Middle frontal gyrus (tissue), 1 donor: ENCODE results near the gene ASAP2.
A peak's percentile ranks its signal among the peaks of the same experiment; 100 is the strongest.
"Not testable (repeated sequence)": the region's sequence is repeated elsewhere in the genome, so short reads cannot be mapped to it uniquely, and the experiment has no call there.

ENCODE experiments used
- DNase-seq: peaks from one replicate; pipeline ENCODE4 v3.0.0-alpha.2; 2015; ENCODE audit warnings: low spot score; ENCODE audit errors: extremely low spot score

Gene ASAP2

DNA sequence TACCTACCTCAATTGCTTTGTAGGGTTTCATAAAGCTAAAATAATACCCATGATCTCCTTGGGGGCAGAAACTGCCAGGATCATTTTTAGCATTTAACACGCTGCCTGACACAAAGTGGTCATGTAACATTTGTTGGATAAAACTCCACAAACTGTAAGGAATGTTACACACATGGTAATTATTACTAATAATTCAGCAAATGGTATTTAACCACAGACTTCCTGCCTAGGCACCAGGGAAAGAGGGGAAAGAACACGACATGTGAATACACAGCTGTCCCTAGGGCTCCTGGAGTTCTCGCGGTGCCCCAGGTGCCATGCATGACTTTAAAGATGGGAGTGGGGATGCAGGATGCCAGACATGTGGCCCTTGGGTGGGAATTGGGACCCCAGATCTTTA lies 43.5 kb downstream of the ASAP2 start:
- no peak for DNase-seq

DNA sequence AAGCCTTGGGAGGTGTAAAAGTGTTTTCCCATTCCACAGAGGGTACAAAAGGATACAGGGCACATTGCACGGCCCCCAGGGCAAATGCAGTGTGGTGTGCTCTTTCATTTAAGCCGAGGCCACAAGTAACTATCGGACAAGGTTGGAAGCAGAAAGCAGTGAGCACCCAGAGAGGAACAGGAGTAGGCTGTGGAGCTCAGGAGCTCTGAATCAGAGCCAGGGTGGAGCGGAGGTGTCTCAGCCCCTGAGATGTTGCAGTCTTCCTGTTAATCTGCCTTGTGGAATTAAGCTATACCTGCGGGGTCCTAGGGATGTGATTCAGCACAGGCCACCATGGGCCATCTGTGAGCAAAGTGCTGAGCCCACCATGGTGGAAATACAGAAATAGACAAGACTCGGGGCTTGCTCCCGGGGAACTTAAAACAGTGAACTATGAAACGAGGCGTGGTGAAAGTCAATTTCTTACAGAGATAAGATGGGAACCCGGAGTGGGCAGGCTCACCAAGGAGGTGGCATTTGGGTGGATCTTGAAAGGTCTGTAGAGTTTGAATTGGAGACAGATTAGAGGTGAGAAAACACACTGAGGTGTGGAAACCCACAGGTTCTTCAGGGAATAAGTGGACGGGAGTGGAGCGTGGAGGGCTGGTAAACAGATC lies 44.0 kb downstream of the ASAP2 start:
- no peak for DNase-seq

DNA sequence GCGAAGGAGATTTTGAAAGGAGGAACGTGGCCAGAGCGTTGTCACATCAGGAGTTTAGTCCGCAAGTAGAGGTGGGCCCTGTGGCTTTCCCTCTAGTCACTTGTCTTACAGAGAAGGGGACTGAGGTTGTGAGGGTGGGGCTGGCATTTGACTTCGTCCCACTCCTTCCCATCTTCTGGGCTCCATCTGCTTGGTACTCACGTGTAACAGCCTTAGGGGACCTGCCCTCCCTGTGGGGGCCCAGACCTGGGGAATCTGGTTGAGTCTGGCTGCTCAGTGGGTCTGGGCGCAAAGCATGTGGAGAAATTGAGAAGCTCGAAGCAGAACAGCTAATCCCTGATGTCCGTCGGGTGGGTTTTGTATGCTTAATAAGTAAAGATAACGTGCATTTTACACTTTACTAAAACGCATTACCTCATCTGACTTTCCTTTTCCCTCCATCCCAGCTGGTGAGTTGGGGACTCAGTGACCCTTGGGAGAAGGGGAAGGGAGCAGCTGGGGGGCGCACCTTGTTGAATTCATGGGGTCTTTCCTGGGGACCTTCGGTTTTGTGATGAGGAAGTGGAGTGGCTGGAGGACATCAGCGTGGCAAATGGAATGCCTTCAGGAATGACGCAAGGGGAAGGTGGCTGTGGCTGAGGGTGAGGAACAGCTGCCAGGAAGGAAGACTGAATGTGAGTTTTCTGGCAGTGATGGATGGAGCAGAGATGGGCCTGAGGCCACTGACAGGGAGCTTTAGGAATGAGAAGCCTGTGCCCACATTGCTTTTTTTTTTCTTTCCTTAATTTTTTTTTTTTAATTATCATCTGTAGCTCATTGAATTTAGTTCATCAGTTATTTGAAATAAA lies 44.8 kb downstream of the ASAP2 start:
- no peak for DNase-seq

DNA sequence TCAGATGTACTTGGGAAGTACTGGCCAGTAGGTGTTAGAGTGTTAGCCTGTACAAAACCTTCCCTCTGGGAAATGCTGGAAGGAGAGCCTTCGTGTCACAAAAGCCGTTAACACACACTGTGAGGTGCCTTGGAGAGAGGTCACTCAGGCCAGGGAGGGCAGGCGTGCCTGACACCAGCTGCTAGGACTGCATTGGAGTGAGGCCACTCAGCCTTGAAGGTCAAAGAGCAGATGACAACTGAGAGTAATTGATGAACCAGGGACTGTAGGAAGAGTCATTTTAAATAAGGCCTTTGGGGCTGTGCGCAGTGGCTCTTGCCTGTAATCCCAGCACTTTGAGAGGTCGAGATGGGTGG lies 45.4 kb downstream of the ASAP2 start:
- DNase-seq: no peak

DNA sequence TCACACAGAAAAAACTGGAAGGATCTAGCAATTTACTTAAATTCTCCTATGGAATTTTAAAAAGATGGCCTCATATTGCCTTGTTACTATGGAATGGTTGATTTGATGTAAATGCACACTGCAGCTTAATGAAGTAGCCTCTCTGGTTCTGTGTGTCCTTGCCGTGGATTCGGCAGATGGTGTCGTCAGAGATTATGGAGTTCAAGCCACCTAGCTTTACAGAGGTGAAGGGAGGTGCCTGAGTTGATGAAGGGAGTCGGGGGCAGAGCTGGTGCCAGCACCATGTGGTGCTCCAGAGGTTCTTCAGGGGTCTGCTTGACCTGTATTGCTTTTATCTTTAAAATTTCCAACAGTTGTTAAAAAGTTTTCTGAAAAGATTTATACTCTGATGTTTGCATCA lies 48.8 kb downstream of the ASAP2 start:
- DNase-seq: no peak

DNA sequence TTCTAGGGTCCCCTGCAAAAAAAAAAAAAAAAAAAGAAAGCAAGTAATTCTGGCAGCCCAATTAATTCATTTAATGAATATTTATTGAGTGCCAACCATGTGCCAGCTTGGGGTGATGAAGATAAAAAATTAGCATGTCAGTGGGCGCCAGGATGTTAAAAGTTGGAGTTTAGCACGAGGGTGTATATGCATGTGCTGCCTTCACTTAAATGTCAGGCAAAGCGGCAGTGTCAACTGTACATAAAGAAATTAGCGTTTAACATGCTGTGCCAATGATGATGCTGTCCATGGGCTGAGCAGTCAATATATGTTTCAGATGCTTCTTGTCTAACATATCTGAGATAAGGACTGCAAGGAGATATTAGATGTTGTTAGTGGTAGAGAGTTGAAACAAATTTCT lies 49.5 kb downstream of the ASAP2 start:
- DNase-seq: no peak

DNA sequence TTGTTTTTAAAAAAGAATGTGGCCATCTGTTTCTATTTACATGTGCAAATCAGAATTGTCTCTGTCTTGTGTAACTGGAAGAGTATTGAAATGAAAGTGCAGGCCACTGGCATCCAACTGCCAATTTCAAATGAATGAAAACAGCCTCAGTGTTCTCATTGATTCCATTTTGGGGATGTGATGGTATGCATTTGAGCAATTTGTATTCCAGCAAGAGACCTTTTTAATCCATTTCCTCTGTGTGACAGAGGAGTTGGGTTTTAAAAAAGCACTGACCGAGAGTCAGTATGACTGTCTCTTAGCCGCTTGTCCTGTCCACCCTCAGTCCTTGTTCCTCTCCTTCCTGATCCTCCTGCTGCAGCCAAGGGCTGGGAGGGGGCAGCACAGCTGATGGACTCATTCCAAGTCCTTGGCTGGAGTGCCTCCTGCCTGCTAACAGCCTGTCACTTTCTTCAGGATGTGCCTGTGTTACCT lies 50.0 kb downstream of the ASAP2 start:
- peak; percentile 45 for DNase-seq

DNA sequence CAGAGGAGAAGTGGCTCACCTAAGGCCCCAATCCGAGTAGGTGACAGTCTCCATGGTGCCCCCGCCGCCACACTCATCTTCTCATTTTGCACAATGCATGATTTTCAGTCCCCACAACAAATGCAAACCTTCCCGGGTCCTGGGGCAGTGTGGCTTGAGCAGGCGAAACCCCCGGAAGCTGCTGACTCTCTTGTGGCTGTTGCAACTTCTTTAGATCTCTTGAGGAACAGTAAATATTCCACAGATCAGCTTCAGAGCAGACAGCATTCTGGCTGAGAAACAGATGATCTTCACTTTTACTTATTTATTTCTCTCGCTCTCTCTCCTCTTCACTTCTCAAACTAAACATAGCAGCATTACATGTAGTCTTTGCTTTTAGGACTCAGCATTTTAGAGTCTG lies 51.9 kb downstream of the ASAP2 start:
- DNase-seq: no peak

DNA sequence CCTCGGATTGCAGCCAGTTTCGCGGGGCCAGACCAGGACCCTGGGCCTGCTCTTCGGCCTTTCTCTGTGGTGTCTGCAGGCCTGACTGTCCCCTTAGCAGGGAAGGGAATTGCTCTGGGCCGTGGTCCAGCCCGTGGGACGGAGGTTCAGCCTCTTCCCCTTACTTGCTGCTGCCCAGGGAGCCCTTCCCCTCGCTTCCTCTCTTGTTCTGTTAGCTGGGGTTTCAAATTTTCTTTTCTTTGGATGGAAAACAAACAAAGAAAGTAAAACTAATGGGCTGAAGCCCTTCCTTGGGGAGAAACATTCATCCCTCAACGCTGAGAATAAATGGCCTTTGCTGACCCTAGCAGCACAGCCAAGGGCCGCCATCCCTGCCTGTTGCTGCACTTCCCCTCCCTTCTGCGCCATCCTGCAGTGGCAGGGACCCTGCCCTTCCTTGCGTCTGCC lies 52.4 kb downstream of the ASAP2 start:
- no peak for DNase-seq

DNA sequence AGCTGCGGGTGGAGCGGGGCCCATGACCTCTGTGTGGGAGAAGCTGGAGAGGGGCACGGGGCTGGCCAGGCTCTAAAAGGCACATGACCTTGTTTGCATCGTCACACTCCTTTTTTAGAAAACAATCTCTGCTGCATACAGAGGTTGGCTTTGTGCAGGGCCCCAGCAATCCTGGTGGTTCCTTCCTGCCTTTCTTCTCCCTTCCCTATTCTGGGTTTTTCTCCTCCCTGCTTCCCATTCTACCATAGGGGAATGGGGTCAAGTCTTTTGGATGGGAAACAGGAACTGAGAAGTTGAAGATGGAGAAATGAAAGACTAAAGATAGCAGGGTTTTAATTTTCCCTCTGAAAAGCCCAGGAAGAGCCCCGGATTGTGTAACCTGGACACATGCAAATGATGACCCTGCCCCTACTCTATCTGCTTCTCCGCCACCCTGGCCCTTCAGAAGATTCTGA lies 53.9 kb downstream of the ASAP2 start:
- no peak for DNase-seq

DNA sequence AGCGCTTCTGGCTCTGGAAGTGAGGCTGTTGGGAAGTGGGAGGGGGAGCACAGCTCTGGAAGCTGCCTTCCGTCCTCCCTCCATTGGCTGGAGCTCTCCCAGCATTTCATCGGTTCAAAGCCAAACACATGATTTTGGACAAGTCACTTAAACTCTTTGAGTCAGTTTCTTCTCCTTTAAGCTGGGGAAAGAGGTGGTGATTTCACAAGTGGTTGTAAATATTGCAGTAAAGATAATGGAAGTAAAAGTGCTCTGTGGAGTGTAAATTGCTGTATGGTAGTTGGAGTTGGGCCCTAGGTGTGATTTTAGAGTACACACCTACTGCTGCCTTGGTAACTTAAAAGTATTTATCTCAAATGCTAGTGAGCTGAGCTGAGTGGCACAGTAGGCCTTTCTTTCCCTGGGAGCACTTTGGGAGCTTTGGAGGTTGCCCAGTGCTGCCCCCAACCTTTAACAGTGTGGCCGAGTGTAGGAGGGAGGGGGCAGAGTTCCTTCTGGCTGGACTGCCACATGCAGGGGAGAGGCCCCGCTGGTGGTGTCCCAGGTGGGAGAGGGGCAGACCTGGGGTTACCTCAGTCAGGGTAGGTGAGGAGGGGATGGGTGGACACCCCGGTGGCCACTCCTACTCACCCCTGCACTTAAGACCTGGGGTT lies 54.7 kb downstream of the ASAP2 start:
- no peak for DNase-seq

DNA sequence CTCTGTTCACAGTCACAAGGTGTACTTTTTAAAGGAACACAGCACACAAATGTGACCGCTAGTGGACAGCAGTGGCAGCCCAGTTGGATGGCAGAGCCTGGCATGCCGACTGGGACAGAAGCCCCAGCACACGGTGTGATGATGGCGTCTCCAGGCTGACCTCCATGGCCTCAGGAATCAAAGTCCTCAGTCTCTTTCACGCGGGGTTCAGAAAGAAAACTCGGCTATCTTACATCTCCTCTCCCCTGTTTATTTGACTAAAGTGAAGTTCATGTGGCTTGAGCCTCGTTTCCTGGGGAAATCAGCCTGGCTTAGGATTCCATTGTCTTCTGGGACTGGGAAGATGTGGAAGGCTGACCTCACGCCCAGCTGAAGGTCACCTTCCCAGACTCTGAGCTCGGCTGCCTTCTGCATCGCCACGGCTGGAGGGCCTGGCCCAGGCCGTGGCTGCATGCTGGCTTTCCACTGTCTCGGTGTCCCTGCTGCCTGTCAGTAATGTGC lies 56.1 kb downstream of the ASAP2 start:
- no peak for DNase-seq

DNA sequence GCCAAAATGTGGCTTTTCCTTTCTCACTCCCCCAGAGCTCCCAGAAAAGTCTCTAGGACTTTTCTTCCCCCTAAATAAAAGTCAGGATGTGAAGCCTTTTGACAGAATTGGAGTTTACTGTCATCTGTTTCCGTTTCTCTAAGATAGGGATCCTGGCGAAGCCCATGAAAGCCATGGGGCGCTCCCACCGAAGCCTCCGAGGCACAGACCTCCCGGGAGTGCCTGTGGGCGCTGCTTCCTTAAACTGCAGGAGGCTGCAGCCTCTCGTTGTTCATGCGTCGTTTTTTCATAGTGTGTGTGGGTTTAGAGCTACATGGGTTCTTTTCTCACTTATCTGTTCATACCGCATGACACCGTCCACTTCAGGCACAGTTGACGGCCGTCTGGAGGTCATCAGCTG lies 56.8 kb downstream of the ASAP2 start:
- DNase-seq: peak; percentile 6

DNA sequence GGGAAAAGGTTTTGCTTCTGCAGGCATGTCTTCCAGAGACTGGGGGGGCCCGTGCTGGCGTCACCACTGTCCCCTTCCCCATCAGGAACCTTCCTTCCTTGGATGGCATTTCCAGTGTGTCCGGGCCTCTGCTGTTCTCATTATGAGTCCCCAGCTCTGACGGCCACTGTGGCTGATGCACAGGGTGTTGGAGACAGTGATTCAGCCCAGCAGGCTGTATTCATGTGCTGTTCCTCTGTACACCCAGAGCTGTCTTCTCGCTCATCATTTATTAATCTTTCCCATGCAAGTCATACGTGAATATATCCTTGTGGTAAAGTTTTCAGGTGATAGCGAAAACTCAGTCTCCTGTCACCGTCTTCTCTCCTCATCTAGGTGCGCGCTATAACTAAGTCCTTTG lies 57.7 kb downstream of the ASAP2 start:
- DNase-seq: no peak

DNA sequence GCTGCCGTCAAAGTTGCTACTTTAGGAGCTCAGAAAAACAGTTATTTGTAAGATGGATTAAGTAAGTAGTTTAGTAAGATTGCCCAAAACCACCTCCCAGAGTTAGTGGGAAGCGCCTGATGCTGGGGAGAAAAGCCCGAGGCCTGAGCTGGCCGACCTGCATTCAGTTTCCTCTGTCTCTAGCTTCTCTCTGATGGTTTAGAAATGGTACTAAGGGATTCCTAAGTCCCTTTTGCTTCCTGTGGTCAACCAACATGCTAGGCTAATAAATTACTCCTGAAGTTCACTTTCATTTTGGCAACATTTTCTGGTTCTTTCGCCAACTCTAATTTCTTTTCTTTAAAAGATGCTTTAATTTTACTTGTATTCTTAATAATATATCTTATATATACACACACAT lies 60.1 kb downstream of the ASAP2 start:
- no peak for DNase-seq

DNA sequence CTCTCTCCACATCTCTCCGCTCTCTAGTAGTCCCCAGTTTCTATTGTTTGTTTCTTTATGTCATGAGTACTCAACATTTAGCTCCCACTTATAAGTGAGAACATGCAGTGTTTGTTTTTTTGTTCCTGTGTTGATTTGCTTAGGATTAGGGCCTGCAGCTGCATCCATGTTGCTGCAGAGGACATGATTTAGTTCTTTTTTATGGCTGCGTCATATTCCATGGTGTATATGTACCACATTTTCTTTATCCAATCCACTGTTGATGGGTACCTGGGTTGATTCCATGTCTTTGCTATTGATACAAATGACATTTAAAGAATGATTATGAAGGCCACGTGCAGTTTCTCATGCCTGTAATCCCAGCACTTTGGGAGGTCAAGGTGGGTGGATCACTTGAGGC lies 60.7 kb downstream of the ASAP2 start:
- DNase-seq: not testable (repeated sequence)

DNA sequence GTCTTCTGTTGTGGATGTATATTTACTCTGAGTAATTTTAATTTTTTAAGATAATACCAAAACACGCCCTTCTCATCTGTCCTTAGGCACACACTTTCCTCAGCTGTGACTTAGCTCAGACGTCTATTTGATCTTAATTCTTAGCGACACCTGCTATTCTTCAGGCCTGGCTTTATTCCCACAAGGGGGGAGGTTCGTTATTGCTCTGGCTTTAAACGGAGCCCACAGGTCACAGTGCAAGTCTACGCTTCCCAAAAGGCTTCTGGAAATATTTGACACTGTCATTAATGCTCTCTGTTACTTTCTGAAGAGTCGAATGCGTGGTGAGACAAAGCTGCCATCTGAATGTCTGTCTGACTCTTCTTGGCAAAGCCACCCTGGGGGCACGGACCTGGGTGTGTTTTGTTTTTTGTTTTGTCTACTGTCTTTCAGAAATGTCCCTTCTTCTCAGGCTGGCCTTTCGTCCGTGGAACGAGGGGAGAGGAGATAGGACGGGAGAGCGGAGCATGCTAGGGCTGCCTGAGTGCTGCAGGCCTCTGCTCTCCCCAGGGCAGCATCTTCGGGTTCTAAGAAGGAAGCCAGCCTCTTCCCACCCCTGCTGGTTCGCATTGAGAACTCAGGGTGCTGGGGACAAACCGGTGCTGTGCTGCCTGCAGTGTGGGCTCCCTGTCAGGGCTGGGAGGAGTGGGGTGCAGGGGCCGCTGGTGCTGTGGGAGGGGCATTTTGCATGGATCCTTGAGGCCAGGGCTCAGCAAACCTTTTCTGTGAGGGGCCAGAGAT lies 61.9 kb downstream of the ASAP2 start:
- DNase-seq: no peak

DNA sequence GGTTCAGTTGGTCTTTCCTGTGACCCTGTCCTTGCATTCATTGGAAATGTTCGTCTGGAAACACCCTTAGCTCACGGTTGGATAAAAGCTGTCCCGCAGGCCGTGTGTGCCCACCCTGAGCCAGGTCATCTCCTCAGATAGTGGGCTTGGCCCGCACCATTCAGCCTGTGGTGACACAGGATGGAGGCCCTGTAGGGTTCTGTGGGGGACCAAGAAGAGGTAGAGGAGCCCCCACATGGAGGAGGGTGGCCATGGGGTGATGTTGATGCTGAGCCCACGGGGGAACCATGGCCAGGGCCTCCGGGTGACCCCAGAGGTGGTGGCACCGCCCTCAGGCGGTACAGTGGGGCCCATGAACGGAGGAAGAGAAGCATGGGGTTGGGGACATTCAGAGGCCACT lies 62.7 kb downstream of the ASAP2 start:
- no peak for DNase-seq

DNA sequence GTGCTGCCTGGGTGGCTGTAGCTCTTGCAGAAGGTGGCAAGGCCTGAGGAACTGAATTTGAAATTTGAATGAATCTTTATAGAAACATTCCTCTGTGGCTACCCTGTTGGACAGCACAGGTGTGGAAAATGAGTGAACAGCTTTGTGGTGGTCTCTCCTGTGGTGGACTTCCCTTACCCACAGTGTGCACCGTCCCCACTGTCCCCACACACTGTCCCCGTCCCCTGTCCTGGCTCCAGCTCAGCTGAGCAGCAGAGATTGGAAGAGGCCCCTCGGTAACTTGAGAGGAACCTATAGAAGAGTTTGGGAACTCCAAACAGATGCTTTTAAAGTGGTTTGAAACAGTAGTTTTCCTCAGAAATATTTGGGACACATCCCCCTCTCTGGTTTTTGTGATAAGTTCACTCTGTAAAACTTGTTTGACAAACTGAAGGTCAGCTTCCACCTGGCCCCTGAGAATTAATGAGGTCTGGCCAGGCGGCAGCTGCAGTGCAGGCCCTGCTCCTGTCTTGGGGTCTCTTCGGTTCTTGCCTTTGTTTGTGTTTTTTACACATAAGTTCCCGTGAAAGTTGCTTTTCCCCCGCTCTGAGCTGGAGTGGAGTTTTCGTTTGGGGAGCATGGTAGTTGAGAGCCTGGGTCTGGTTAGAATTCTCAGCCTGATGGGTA lies 63.2 kb downstream of the ASAP2 start:
- no peak for DNase-seq

DNA sequence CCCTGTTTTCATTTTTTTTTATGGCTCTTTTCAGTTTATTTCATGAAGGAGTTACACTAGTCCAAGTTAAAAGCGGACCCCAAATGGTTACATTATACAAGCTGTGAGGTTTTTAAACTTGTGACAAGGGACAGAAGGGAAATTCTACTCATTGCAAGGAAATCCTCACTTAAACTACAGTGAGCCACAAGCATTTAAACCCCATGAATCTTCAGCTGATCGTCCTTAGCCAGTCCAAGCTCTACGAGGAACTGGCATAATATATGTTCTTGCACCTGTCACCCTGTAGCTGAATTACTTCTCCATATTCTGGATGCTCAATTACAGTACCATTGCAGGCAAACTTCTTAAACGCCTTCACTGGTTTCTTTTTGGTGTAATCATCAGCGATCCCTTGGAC lies 64.5 kb downstream of the ASAP2 start:
- DNase-seq: no peak

DNA sequence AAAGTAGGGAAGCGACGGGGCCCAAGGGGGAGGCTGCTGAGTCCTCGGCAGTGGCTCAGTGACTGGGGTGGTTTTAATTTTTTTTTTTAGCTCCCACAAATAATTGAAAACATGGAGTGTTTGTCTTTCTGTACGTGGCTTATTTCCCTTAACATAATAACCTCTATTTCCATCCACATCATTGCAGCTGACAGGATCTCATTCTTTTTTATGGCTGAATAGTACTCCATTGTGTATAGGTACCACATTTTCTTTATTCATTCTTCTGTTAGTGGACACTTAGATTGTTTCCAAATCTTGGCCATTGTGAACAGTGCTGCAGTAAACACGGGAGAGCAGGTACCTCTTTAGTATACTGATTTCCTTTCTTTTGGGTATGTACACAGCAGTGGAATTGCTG lies 65.1 kb downstream of the ASAP2 start:
- no peak for DNase-seq
